GM12891 (cell line): ENCODE data around the gene NEDD4L.

ENCODE experiments used
- POLR2A ChIP-seq: IDR thresholded peaks from 2 replicates; pipeline ENCODE4 v1.6.1; 2011; ENCODE audit warnings: low read depth, low read length, control low read depth
- POLR2AphosphoS5 ChIP-seq: IDR thresholded peaks from 2 replicates; pipeline ENCODE4 v1.6.1; 2011; ENCODE audit warnings: low read depth, low read length, control low read depth

- TF ChIP-seq POLR2AphosphoS5 (no peak), POLR2A (no peak)
Measured at GRCh38 chr18:58385472-58385871, 341.4 kb downstream of the NEDD4L start.
